Activated CD4-positive, alpha-beta T cell treated with anti-CD3 and anti-CD28 coated beads for 36 hours (primary cell): ENCODE results near the gene C1QTNF12. TPM values are rescaled to one million over a fixed set of nuclear protein-coding genes. Genes with fewer than 3 reads are reported as not detected.
"Not testable (repeated sequence)": the region's sequence is repeated elsewhere in the genome, so short reads cannot be mapped to it uniquely, and the experiment has no call there.

Experiments
- ATAC-seq: fragments of 200-7000 bp; cut with Tn5 transposase; one replicate; pipeline ENCODE4 v1.10.0; 2021; ENCODE audit warnings: mild to moderate bottlenecking, moderate library complexity
- CTCF ChIA-PET: fragments of 350-600 bp; sonication (Branson Sonifier 250); formaldehyde crosslinking; loops from one replicate; lab custom pipeline; 2021; ENCODE audit warnings: antibody characterized with exemption; lab: Charles Lee
- POLR2A ChIA-PET: fragments of 350-600 bp; sonication (Branson Sonifier 250); formaldehyde crosslinking; loops from one replicate; lab custom pipeline; 2021; ENCODE audit warnings: antibody characterized with exemption, inconsistent platforms; lab: Charles Lee
- DNase-seq: peaks from one replicate; pipeline ENCODE4 v3.0.0-alpha.2; 2020
- H3K27ac Mint-ChIP-seq: one replicate; pipeline ENCODE4 v1.8.0; 2021; ENCODE audit warnings: mixed read lengths
- H3K27me3 Mint-ChIP-seq: one replicate; pipeline ENCODE4 v1.8.0; 2021; ENCODE audit warnings: mixed read lengths
- H3K36me3 Mint-ChIP-seq: one replicate; pipeline ENCODE4 v1.8.0; 2021; ENCODE audit warnings: low read depth, mixed read lengths
- H3K4me1 Mint-ChIP-seq: one replicate; pipeline ENCODE4 v1.8.0; 2021; ENCODE audit warnings: mixed read lengths
- H3K4me3 Mint-ChIP-seq: one replicate; pipeline ENCODE4 v1.8.0; 2021; ENCODE audit warnings: mild to moderate bottlenecking, moderate library complexity, mixed read lengths
- H3K9me3 Mint-ChIP-seq: one replicate; pipeline ENCODE4 v1.8.0; 2021; ENCODE audit warnings: low read depth, mixed read lengths
- intact Hi-C, 2 experiments: fragments of 100-400 bp; cut with DNase I in 1 of 2; cut with micrococcal nuclease in 1 of 2; formaldehyde crosslinking; loops; one replicate each; pipeline versions ENCODE4 v1.14.2 to v1.15.1; 2022 to 2024; cut with DNase I, micrococcal nuclease
- total RNA-seq, 2 experiments: library from RNA; stranded (reverse); gene quantifications; one replicate each; pipeline ENCODE4 v1.2.3, GENCODE V29; 2021

C1QTNF12 gene
- total RNA-seq, 2 experiments from 2014 or later = 1.1 to 1.6 TPM

DNA sequence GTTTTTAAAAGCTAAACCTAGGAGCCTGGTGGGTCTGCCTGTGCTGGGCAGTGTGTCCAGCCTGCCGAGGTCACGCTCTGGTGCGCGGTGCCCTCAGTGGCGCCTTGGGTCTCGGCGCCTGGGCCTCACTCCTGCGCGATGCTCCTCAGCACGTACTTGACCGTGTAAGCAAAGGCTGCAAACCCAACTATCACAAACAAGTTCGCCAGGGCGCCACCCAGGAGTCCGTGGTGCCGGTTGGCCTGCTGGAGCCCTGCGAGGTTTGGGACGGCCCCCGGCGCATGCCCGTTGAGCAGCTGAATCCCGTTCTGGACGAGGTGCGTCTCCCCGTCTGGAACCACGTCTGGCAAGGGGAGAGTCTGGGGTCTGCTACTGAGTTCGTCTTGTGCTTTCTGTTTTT lies 8.6 kb upstream of the C1QTNF12 start:
- CTCF ChIA-PET = no interaction called here
- H3K36me3 Mint-ChIP-seq = peaks cover 33% of the 10 kb centered on the region
- POLR2A ChIA-PET = no interaction called here
- DNase-seq (no peak), ATAC-seq (no peak)
- H3K27ac Mint-ChIP-seq = no peak overlapping the region
- H3K27me3 Mint-ChIP-seq = no peaks in the 10 kb centered on the region
- intact Hi-C loops = no loop called here
- H3K9me3 Mint-ChIP-seq = no peaks in the 10 kb centered on the region
- no peak overlapping the region for H3K4me3 Mint-ChIP-seq
- H3K4me1 Mint-ChIP-seq = peaks cover 10% of the 10 kb centered on the region

DNA sequence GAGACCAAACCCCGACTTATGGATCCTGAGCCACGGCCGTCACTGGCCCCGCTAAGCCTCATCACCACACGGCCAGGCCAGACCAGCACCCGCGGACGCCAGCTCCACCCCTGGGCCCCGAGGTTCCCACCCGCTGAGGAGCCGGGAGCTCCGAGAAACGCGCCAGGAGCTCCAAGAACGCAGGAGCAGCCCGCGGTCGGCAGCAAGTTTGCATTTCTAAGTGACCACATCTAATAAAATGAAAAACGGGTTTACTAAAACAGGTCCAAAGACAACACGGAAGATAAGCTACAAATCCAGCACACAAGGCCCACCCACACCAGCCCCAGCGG lies 8.1 kb upstream of the C1QTNF12 start:
- DNase-seq (no peak), ATAC-seq (no peak)
- Mint-ChIP-seq H3K9me3 (no peaks in the 10 kb centered on the region), H3K27ac (no peak overlapping the region), H3K4me3 (no peak overlapping the region), H3K4me1 (peaks cover 14% of the 10 kb centered on the region), H3K36me3 (peaks cover 29% of the 10 kb centered on the region), H3K27me3 (no peaks in the 10 kb centered on the region)
- ChIA-PET POLR2A (no interaction called here), CTCF (no interaction called here)
- intact Hi-C loops = loop anchor here in 1 of 2 experiments (5.0 kb wide), 1 partner anchor 132 kb away; no protein-coding TSS in a partner anchor

DNA sequence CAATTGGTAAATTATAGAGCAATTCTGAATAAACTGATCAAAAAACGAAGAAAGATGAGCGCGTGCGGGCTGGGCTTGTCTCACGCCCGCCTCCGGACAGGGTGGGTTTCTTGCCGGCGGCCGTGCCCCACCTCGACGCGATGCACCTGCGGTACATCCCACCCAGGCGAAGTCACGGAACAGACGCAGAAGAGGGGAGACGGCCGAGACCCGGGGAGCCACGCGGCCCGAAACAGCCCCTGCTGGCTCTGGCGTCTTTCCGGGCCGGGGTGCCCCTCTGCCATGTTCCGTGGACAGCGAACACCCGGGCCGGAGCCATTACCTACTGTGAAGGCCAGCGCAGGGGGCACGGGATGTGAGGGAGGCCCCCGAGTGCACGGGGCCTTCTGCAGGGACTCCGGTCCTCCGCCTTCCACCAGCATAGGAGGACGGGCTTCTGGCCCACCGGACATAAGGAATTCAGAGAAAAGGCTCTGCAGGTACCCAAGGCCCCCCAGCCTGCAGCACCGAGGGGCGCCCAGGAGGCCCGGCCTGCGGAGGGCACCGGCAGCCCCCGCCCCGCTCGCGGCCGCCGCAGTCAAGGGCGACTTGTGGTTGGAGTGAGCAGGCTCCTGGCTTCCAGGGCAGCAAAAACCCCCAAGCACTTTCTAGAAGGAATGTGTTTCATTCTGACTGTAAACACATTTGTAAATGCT lies 7.6 kb upstream of the C1QTNF12 start:
- peaks cover 15% of the 10 kb centered on the region for H3K4me1 Mint-ChIP-seq
- no peak overlapping the region for H3K27ac Mint-ChIP-seq
- H3K36me3 Mint-ChIP-seq = peaks cover 24% of the 10 kb centered on the region
- DNase-seq (no peak), ATAC-seq (no peak)
- intact Hi-C loops = loop anchor here in 1 of 2 experiments (5.0 kb wide), 1 partner anchor 132 kb away; no protein-coding TSS in a partner anchor
- H3K27me3 Mint-ChIP-seq = no peaks in the 10 kb centered on the region
- no peaks in the 10 kb centered on the region for H3K9me3 Mint-ChIP-seq
- H3K4me3 Mint-ChIP-seq = no peak overlapping the region
- ChIA-PET POLR2A (no interaction called here), CTCF (no interaction called here)

DNA sequence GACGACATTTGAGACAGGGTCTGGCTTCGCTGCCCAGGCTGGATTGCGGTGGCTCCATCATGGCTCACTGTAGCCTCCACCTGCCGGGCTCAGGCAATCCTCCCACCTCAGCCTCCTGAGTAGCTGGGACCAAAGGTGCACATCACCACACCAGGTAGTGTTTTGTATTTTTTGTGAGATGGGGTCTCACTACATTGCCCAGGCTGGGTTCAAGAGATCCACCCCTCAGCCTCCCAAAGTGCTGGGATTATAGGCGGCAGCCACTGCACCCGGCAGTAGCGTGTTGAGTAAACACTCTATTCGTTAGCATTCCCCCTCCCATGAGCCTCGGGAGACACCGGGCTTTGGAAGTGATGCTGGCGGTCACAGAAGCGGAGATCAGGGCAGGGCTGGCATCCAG lies 6.8 kb upstream of the C1QTNF12 start:
- no peak for DNase-seq
- peaks cover 22% of the 10 kb centered on the region for H3K36me3 Mint-ChIP-seq
- ChIA-PET POLR2A (no interaction called here), CTCF (interaction anchor here (2.6 kb wide), 1 partner anchor 131 kb away, joined by 11 read pairs; no protein-coding TSS in a partner anchor)
- intact Hi-C loops = loop anchor here in 1 of 2 experiments (5.0 kb wide), 1 partner anchor 131 kb away; no protein-coding TSS in a partner anchor
- ATAC-seq = no peak
- no peak overlapping the region for H3K27ac Mint-ChIP-seq
- H3K9me3 Mint-ChIP-seq = no peaks in the 10 kb centered on the region
- H3K27me3 Mint-ChIP-seq = no peaks in the 10 kb centered on the region
- no peak overlapping the region for H3K4me3 Mint-ChIP-seq
- peaks cover 15% of the 10 kb centered on the region for H3K4me1 Mint-ChIP-seq

GRCh38 chr1:1250786-1251284 lies 4.3 kb upstream of the C1QTNF12 start:
- CTCF ChIA-PET = interaction anchor here (0.6 to 1.7 kb wide), 10 partner anchors 10 to 266 kb away, joined by 3 to 8 read pairs (median 4); no protein-coding TSS in a partner anchor
- peak overlapping the region; percentile 72 for H3K27ac Mint-ChIP-seq
- POLR2A ChIA-PET = no interaction called here
- ATAC-seq (peak; percentile 59), DNase-seq (no peak)
- no peaks in the 10 kb centered on the region for H3K9me3 Mint-ChIP-seq
- peaks cover 4% of the 10 kb centered on the region for H3K27me3 Mint-ChIP-seq
- no peak overlapping the region for H3K4me3 Mint-ChIP-seq
- intact Hi-C loops = loop anchor here (1.0 to 5.0 kb wide), 3 partner anchors 129 to 218 kb away; no protein-coding TSS in a partner anchor
- H3K36me3 Mint-ChIP-seq = peaks cover 14% of the 10 kb centered on the region
- H3K4me1 Mint-ChIP-seq = peaks cover 15% of the 10 kb centered on the region

DNA sequence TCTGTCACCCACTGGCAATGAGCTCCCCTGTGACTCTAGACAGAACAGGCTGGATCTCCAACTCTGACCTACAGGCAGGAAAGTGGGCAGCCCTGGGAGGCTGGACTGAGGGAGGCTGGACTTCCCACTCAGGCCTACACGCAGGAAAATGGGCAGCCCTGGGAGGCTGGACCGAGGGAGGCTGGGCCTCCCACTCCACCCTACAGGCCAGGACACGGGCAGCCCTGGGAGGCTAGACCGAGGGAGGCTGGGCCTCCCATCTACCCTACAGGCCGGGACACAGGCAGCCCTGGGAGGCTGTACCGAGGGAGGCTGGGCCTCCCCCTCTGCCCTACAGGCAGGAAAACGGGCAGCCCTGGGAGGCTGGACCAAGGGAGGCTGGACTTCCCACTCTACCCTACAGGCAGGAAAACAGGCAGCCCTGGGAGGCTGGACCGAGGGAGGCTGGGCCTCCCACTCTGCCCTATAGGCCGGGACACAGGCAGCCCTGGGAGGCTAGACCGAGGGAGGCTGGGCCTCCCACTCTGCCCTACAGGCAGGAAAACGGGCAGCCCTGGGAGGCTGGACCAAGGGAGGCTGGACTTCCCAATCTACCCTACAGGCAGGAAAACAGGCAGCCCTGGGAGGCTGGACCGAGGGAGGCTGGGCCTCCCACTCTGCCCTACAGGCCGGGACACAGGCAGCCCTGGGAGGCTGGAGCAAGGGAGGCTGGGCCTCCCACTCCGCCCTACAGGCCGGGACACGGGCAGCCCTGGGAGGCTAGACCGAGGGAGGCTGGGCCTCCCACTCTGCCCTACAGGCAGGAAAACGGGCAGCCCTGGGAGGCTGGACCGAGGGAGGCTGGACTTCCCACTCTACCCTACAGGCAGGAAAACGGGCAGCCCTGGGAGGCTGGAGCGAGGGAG lies 1.7 kb upstream of the C1QTNF12 start:
- intact Hi-C loops, ATAC-seq, H3K4me3 Mint-ChIP-seq, H3K27me3 Mint-ChIP-seq, POLR2A ChIA-PET, DNase-seq, H3K9me3 Mint-ChIP-seq, H3K36me3 Mint-ChIP-seq, H3K27ac Mint-ChIP-seq, CTCF ChIA-PET: not testable (repeated sequence)
- H3K4me1 Mint-ChIP-seq = peaks cover 15% of the 10 kb centered on the region

DNA sequence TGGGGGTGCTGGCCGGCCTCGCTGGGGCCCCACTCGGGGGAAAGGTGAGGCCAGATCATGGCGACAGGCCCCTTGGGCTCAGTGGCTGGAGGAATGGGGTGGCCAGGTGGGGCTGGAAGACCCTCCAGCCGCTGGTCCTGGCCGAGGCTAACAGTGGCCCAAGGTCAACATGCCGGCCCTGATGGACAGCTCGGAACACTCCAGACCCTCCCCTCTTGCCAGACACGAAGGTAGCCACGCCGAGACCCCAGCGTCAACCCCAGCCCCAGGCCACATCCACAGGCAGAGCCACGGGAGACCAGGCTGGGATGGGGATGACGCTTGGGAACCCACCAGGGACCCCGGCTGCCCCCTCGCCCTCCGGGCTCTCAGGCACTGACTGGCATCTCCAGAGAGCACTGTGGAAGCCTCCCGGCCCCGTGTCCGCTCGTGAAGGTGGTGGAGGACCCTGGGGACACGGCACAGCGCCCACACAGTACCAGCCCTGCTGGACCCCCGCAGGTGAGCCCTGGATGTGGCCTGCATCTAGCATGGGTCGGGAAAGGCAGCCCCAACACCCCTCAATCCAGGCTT lies 905 bp upstream of the C1QTNF12 start:
- Mint-ChIP-seq H3K27ac (no peak overlapping the region), H3K36me3 (no peaks in the 10 kb centered on the region), H3K4me3 (no peak overlapping the region), H3K4me1 (peaks cover 15% of the 10 kb centered on the region), H3K27me3 (peaks cover 4% of the 10 kb centered on the region), H3K9me3 (no peaks in the 10 kb centered on the region)
- intact Hi-C loops = no loop called here
- DNase-seq = no peak
- ChIA-PET CTCF (no interaction called here), POLR2A (no interaction called here)
- ATAC-seq = no peak

GRCh38 chr1:1245817-1246576 lies 525 bp downstream of the C1QTNF12 start:
- H3K27me3 Mint-ChIP-seq = peaks cover 4% of the 10 kb centered on the region
- no peak overlapping the region for H3K27ac Mint-ChIP-seq
- H3K36me3 Mint-ChIP-seq = no peaks in the 10 kb centered on the region
- ChIA-PET POLR2A (no interaction called here), CTCF (interaction anchor here (0.7 kb wide), 1 partner anchor 177 kb away, joined by 3 read pairs; no protein-coding TSS in a partner anchor)
- DNase-seq (no peak), ATAC-seq (no peak)
- no peaks in the 10 kb centered on the region for H3K9me3 Mint-ChIP-seq
- no peak overlapping the region for H3K4me3 Mint-ChIP-seq
- H3K4me1 Mint-ChIP-seq = peaks cover 13% of the 10 kb centered on the region
- intact Hi-C loops = no loop called here

- intact Hi-C loops = no loop called here
- Mint-ChIP-seq H3K36me3 (no peaks in the 10 kb centered on the region), H3K4me3 (no peak overlapping the region), H3K4me1 (peaks cover 7% of the 10 kb centered on the region), H3K27me3 (peaks cover 4% of the 10 kb centered on the region), H3K27ac (no peak overlapping the region), H3K9me3 (no peaks in the 10 kb centered on the region)
- ATAC-seq (peak; percentile 10), DNase-seq (no peak)
- POLR2A ChIA-PET = no interaction called here
- CTCF ChIA-PET = interaction anchor here (0.7 kb wide), 1 partner anchor 178 kb away, joined by 3 read pairs; no protein-coding TSS in a partner anchor
Measured at GRCh38 chr1:1245178-1245816, 1.2 kb downstream of the C1QTNF12 start.

DNA sequence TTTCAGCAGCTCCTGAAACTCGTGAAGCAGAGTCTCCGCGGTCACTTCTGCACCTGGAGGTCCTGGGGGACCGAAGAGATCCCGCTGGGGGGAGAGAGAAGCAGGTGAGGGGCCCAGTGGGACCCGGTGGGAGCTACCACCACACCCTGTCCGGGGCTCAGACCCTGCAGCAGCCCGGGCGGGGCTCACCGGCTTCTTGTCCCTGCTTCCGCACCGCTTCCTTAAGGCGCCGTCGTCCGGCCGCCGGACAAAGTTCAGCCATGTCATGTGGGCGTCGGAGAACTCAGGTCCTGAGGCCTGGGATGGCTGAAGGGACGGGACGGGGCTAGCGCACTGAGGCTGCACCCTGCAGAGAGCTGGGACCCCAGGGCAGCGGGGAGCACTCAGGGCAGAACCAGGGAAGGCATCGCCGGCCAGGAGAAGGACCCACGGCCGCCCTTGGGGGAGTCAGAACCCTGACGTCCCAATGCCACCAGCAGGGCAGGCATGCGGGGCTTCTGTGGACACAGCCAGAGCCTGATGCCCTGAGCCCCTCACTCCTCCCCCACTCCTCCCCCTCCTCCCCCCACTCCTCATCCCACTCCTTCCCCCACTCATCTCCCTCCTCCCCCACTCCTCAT lies 2.2 kb downstream of the C1QTNF12 start:
- Mint-ChIP-seq H3K36me3 (no peaks in the 10 kb centered on the region), H3K9me3 (no peaks in the 10 kb centered on the region), H3K27ac (no peak overlapping the region), H3K27me3 (peaks cover 4% of the 10 kb centered on the region), H3K4me1 (no peaks in the 10 kb centered on the region), H3K4me3 (no peak overlapping the region)
- CTCF ChIA-PET = interaction anchor here (0.6 kb wide), 2 partner anchors 72 to 211 kb away, joined by 3 read pairs; no protein-coding TSS in a partner anchor
- DNase-seq = no peak
- ATAC-seq = no peak
- POLR2A ChIA-PET = no interaction called here
- intact Hi-C loops = no loop called here
